ENCODE measurements around the gene PSTK.

- TF ChIP-seq, protein P1, sequence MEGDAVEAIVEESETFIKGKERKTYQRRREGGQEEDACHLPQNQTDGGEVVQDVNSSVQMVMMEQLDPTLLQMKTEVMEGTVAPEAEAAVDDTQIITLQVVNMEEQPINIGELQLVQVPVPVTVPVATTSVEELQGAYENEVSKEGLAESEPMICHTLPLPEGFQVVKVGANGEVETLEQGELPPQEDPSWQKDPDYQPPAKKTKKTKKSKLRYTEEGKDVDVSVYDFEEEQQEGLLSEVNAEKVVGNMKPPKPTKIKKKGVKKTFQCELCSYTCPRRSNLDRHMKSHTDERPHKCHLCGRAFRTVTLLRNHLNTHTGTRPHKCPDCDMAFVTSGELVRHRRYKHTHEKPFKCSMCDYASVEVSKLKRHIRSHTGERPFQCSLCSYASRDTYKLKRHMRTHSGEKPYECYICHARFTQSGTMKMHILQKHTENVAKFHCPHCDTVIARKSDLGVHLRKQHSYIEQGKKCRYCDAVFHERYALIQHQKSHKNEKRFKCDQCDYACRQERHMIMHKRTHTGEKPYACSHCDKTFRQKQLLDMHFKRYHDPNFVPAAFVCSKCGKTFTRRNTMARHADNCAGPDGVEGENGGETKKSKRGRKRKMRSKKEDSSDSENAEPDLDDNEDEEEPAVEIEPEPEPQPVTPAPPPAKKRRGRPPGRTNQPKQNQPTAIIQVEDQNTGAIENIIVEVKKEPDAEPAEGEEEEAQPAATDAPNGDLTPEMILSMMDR (IDR thresholded peaks at IDR 0.05; ENCODE audit: borderline replicate concordance, extremely low read depth, low read length, poor library complexity, severe bottlenecking) = no peak
- no peak for TF ChIP-seq EZH2 (IDR thresholded peaks at IDR 0.05; ENCODE audit: borderline replicate concordance, low read depth, low read length, severe bottlenecking)
These were observed 25.5 kb upstream of the PSTK start for GRCh38 chr10:122954731-122955050.
